Measurements from ENCODE around the gene PTGR3.

GRCh38 chr18:75211002-75211621 lies 2.2 kb upstream of the PTGR3 start:
- TF ChIP-seq POLR2A (IDR thresholded peaks at IDR 0.05) (no peak), CTCF (IDR thresholded peaks at IDR 0.05) (no peak)

Measured in body of pancreas (tissue), 4 donors.